Measurements from ENCODE around the gene SLC16A7.

SLC16A7 gene

DNA sequence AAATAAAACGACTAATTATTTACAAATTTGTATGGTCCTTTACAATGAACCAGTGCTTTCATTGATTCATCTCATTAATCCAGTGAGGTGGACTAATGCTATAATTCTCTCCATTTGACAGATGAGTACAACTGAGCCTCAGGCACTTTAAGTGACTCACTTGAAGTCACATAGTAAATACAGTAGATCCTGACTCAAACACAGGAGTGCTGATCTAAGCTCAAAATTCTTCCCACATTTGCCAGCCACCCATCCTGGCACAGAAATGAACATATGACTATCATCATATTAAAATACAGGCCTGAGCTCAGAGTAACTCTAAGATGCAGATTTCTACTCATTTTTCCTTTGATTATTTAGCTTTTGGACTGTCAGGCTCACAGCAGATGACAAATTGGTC lies 30.6 kb downstream of the SLC16A7 start:
- no peak for DNase-seq

DNA sequence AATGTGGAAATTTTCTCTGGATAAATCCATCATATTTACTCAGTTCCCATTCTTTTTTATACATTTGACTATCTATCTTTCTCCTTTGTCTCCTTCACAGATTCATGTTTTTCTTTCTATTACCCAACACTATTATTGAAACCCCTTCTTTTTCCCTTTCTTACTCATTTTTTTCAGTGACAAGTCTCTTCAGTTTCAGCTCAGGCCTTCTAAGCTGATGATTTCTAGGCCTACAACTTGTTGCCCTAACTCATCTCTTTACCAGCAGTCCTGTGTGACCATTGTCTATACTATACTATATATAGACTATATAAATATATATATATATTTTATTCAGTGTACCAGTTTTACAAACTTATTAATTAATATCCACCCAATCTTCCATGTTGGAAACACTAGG lies 31.8 kb downstream of the SLC16A7 start:
- no peak for DNase-seq

DNA sequence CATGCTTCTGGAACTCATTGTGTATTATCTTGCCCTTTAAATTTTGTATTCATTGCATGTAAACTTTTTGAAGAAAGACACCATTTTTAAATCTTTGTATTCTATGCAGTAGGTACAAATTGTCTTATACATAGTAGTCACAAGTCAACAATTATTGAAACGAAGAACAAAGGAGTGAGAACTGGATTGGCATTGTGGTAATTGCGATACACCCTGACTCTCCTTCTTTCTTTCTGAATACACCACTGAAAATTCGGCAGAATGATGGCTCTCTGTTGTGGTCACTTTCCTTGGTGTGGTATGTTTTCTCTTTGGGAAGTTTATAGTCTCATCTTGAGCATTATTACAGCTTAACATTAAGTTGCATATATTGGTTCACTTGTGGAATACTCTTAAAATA lies 34.1 kb downstream of the SLC16A7 start:
- DNase-seq, result no peak

DNA sequence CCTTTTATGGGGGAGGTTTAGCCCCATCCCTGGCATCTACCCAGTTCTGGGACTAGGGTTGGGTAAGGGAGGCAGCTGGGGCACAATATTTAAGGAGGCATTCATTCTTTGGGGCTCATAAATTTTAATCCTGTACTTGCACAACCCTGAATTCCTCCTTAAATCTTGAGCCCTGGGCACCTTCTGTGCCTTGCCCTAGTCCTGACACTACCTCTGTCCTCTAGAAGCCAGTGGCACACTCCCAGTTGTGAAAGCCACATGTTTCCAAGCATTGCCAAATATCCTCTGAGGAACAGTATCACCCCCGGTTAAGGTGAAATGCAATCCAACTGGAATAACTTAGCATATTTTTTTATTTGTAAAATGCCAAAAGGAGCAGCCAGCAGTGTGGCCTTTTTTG lies 36.6 kb downstream of the SLC16A7 start:
- no peak for DNase-seq

DNA sequence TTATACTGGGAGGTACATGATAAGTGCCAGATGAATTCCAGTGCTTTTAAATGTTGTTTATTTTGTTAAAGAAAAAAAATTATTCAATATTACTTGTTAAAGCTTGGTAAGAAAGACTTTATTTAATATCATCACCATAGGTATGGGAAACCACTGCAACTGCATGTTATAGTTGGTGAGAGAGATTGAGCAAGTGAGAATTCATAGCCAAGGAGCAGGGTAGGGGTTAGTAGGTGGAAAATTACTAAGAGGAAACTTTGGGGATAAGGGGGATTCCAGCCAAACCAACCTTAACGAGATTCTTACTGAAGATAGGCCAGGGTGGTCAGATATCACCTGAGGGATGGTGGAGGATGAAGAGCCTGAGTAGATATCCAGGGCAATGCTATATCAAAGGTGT lies 38.4 kb downstream of the SLC16A7 start:
- no peak for DNase-seq

DNA sequence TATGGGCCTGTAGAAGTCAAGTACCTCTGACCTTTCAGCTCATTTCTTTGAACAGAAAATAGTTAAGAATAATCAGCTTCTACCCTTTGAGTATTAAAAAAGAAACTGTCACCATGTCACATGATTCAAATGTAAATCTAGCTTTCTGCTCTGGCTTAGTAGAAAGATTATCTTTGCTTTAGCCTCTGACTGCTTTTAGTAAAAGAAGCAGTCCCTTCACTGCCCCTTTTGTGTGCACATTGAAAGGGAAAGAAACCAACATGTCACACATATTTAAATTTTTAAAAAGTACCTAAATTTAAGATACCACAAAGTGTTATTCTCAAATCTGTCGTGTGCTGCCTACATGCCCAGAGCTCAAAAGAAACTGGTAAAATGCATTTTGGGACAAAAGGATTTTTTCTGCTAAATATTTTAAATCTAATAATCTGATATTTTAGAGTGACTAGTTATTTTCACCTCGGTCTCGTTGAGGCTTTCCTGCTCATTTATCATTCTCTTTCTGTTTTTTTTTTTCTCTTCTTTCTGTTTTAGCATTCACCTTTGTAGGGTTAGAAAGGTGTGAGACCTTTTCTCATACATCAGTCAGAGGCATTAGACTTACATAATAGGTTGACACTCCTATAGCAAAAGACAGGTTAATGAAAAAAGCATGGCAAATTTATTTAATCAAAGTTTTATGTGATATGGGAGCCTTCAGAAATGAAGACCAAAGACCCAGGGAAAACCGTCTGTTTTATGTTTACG lies 41.3 kb downstream of the SLC16A7 start:
- no peak for DNase-seq

DNA sequence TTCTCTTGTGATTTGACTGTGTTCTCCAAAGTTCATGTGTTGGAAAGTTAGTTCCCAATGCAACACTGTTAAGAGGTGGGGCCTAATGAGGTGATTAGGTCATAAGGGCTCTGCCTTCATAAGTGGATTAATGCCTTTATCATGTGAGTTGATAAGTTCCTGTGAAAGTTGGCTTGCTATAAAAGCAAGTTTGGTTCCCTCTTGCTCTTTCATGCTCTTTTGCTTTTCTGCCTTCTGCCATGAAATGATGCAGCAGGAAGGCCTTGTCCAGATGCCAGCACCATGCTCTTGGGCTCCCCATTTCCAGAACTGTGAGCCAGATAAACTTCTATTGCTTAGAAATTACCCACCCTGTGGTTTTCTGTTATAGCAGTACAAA lies 41.9 kb downstream of the SLC16A7 start:
- no peak for DNase-seq

DNA sequence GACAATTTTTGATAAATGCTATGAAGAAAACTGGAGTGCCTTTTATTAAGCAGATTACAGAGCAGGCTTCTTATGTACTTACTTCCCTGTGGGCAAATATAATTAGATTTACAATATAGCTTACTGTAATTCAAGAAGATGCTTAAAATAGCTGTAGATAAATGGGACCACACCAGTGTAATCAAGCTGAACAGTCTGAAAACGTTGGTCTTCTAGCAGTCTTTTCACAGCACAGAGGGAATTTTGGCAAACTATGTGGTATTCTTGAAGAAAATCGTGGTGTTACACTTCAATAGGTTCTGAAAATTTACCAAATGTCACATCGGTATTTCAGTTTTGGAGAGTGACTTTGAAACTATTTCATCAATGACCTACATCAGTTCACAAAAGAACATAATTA lies 47.7 kb downstream of the SLC16A7 start:
- no peak for DNase-seq

DNA sequence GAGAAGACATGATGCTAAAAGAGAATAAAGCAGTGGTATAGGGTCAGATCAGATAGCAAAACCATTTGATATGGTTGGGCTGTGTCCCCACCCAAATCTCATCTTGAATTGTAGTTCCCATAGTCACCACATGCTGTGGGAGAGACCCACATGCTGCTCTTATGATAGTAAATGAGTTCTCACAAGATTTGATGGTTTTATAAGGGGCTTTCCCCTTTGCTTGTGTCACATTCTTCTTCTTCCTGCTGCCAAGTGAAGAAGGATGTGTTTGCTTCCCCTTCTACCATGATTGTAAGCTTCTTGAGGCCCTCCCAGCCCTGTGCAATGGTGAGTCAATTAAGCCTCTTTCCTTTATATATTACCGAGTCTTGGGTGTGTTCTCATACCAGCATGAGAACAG lies 49.4 kb downstream of the SLC16A7 start:
- no peak for DNase-seq

DNA sequence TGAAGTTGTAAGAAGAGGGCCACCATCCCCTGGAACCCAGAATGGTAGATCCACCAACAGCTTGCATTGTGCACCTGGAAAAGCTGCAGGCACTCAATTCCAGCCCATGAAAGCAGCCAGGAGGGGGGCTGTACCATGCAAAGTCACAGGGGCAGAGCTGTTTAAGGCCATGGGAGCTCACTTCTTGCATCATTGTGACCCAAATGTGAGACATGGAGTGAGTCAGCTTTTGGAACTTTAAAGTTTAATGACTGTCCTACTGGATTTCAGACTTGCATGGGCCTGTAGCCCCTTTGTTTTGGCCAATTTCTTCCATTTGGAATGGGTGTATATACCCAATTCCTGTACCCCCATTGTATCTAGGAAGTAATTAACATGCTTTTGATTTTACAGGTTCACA lies 50.8 kb downstream of the SLC16A7 start:
- DNase-seq, result no peak

DNA sequence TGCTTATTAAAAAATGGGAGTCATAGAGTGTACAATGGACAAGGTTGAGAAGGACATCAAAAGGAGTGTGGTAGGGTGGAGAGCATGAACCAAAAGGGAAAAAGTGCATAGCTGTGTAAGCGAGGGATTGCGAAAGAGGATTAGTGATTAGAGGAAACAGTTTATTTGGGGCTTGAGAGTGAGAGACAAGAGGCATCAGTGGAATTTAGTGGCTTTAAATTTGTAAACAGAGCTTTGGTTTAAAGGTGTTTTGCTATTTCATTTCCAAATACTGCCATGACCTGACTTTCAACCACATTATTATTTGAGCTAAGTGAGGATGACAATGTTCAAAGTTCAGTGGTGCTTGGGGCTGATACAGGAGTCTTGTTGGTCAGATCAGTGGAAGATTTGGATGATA lies 53.4 kb downstream of the SLC16A7 start:
- DNase-seq, result no peak

DNA sequence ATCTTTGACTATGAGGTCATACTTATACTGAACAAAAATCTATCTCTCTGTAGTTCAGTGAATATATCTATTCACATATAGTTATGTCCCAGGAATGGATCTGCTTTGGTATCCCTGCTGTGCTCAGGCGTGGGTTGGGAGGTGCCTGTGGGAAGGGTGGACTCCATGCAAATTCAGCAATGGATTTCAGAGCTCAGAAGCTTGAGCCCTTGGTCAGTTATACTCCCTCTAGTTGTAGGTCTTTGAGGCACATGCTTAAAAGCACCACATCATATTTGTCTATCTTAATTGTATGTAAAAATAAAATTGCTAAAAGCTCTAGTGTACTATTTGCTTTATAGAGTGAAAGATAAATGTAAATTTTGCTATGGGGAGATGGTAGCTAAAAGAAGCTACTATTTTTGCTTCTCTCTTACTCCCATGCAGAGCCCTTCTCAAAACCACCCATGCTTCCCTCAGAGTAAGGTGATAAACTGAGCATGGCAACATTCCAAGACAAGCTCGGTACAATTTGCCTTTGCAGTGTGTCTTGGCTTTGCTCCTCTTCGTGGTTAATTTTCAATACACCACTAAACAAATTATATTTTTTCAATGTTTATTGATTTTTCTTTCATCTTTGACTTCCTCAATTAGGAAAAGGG lies 54.9 kb downstream of the SLC16A7 start:
- no peak for DNase-seq

DNA sequence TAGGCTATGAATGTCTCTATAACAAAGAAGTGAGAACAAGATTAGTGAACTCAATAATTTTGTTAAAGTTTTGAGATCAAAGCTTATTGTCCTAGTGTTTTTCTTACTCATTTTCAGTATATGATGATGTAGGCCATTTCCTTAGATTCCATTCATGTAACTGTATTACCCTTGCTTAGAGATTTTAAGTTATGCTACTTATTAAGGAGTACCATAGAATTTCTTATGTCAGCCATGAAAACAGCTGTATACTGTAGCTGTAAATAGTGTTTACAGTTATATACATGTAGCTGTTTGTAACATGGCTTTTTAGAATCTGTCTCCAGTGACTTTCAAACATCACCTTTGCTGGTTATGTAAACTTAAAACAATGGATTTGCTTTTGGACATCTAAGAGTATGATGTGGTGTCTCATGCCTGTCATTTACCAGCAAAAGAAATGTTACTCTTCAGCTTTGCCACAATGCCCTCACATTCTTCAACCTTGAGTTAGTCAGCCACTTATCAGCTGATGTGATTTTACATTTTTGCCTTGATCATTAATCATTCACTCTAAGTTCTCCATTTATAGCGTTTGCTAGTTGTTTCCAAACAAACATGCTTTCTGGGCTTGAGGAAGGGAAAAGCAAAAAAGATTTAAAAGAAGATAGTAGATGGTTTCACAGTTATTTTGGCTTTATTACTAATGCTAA lies 55.5 kb downstream of the SLC16A7 start:
- DNase-seq, result no peak

DNA sequence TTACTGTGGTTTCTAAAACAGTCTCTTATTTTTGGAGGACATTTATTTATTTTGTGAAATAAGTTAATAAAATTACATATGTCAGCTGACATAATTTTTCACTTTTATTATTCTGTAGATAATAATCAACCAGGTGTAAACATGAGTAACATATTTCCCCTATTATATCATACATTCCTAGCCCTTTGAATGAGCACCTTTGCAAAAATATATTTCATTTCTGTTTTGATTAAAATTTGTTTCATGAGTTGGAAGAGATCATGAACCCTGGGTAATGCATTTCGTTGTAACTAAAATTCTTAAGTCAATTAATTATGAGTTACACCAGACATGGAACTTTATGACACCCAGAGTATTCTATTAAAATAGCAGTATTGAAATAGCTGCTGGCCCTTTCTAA lies 56.3 kb downstream of the SLC16A7 start:
- DNase-seq, result no peak

DNA sequence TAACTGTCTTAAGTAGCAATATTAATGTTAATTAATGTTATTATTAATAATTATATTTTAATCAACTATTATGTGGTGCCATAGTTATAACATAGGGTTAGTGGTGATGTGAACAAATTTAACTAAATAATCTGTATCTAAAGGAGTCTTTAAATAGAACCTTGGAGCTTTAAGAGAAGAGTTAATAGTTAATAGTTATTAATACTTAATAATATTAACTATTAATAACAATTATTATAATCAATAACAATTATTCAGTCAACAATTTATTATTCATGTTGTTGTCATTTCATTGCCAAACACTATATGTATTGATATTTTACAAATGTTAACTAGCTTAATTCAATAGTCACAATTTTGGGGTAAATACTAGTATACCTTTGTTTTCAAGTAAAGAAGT lies 58.2 kb downstream of the SLC16A7 start:
- DNase-seq, result no peak

DNA sequence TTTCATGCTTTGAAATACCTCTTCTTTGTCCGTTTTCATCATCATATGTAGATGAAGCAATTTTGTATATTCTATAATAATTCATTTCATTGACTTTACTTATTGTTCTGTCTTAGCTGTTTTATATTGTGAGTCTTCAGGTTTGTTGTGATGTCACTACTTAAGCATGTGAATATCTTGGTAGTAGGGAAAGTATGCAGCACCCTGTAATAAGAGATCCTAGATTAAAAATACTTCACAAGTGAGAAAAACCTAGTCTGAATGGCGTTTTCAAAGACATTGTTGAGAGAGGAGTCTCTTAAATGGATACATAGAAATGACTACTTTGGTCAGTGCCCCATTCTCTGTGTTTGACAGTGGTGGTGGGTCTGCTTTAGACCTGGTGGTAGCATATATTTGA lies 61.4 kb downstream of the SLC16A7 start:
- DNase-seq, result no peak

DNA sequence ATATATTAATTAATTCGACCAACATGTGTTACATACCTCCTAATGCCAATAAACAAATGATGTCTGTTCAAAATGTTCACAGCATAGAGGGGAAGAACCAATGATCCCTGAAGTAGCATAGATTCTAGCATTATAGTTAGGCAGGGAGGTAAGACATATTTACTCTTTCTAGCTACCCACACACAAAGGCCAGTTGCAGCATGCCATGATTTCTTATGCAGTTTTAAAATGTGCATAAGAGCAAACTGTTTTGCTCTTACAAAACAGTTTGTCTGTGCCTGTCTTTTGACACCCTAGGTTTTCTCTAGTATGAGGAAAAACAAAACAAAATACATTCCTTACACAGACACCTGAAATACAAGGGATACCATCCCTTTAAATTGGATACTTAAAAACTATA lies 61.9 kb downstream of the SLC16A7 start:
- no peak for DNase-seq

DNA sequence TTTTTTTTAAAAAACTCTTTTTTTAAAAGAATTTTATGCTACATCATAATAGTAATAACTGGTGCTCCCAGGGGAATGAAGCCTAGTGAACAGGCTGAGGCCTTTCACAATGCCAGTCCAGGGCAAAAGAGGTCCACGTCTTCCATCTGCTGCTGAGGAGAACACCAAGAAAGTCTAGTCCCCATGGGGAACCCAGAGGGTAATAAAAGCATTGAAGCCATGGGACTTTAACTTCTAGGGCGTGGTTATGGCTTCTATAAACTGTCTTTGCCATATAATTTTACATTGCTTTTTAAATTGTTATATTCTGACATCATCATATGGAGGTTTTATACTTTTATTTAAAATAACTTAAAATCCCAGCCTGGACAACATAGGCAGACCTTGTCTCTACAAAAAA lies 64.3 kb downstream of the SLC16A7 start:
- no peak for DNase-seq

DNA sequence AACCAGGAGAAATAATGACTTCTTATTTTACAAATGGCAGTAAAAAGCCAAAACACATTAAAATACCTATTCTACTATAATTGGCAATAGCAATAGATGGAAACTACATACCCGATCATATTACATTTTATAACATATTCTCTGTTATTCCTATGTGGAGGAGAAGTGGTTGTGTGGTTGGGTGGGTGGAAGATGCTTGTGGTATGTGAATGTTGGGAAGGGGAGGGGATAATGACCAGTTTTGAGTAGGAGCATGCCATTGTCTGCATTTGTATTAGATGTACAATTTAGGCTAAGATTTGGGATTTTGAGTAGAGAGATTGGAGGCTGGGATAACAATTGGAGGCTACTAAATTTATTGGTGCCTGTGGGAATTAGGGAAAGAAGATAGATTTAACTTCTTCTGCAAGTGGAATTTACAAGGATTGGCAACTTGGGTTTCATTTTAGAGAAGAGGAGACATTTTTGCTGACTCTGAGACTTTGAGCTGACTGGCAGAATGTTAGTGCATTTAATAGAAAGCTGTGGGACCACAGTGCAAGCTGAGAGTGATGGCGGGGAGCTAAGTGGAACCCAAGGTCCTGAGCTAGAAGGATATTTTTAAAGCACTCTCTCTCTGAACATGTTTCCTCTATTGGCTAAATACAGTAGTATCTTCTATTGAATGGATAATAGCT lies 65.2 kb downstream of the SLC16A7 start:
- no peak for DNase-seq

DNA sequence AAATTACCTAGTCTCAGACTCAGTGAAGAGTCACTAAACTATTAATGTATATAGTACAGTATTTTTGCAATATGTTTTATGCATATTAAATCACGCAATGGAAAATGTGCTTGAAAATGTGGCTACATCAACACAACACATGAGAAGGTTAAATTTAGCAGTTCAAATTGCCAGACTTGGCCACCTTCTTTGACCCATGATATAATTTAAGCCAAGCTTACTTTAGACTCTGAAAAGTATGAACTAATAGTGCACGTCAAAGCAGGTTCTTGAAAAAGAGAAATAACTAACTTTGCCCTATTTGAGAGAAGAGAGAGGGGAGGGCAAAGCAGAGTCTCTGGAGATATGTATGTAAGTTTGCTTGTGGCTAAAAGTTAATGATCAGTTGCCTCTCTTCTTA lies 68.7 kb downstream of the SLC16A7 start:
- DNase-seq, result no peak

DNA sequence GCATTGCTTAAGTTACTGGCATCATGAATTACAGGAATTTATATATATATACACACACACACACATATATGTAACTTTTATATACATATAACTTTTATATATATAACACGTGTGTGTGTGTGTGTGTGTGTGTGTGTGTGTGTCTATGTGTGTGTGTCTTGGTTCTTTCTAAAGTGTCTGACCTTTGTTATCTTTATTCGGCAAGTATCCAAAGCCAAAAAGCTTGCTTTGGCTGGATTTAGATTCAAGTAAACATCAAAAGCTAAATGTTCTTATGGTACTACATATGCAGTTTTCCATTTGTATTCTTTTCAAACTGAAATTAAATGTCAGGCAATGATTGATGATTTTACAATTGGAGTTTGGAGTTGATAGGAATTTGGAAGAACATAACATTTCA lies 69.9 kb downstream of the SLC16A7 start:
- DNase-seq, result no peak

DNA sequence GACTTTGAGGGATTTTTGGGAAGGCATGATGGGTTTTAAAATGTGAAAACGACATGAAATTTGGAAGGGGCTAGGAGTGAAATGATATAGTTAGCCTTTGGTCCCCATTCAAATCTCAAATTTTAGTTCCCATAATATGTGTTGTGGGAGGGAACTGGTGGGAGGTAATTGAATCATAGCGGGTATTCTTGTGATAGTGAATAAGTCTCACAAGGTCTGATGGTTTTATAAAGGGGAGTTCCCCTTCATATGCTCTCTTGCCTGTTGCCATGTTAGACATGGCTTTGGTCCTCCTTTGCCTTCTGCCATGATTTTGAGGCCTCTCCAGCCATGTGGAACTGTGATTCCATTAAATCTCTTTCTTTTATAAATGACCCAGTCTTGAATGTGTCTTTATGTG lies 72.8 kb downstream of the SLC16A7 start:
- no peak for DNase-seq

DNA sequence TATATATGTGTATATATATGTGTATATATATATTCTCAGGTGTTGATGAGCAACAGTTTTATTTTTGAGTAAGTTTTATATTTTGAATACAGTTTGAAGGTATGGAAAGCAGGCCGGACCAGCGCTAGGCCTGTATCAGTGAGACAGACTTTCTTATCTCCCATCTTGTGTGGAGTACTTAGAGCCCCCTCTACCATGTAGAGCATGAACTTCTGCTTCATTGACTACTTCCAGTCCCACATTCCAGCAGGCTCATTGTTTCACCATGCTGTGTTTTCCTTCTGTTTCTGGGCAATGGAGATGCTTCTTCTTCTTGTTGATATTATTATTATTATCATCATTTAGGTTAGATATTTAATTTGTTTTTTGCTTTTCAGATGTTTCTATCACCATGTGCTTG lies 76.4 kb downstream of the SLC16A7 start:
- DNase-seq, result no peak

DNA sequence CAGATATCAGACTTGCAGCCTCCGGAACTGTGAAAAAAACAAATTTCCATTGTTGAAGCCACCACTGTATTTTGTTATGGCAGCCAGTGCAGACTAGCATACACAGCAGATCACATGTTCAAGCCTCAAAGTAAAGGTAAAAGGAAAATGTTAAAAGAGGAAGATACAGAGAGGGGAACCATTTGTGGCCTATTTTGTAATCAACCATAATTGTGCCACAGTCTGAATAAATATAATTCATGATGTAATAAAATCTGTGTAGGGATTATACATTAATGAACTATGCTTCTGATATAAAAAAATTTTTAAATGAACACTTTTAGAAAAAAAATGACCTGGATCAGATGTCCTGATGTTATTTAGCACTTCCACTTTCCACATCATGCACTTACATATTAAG lies 79.6 kb downstream of the SLC16A7 start:
- no peak for DNase-seq

Measured in activated T-cell treated with anti-CD3 and anti-CD28 coated beads, Interleukin-2, amount 50 U/mL, for 1 hour (primary cell).